RPMI7951 (cell line): Measurements from ENCODE around the gene FOXJ3. TPM values are rescaled to one million over a fixed set of nuclear protein-coding genes. Genes with fewer than 3 reads are reported as not detected.

Source experiments
- DNase-seq: peaks from one replicate; pipeline ENCODE4 v3.0.0-alpha.2; 2012; ENCODE audit warnings: low read depth
- total RNA-seq: library from RNA; depleted of rRNA; stranded (reverse); fragments of >200 nt; shearing (Covaris generic); gene quantifications from 2 replicates; pipeline ENCODE4 v1.2.3, GENCODE V29; 2014

FOXJ3 gene
- total RNA-seq, 1 experiment from 2014 or later: 29.0 TPM

DNA sequence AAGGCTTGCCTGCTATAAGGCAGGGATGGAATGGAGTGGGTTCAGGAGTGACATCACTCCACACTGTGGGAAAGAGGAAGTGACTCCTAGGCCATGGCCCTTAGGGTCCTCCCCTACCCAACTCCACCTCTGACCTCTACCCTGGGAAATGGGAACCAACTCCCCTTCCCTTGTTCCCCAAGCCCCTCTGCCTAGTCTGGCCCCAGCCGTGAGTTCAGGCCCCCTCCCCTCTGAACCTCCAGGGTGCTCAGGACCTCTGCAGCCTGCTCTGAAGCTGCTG lies 166.7 kb downstream of the FOXJ3 start:
- DNase-seq: no peak

GRCh38 chr1:42167611-42168390 lies 167.2 kb downstream of the FOXJ3 start:
- DNase-seq: no peak

- peak; percentile 88 for DNase-seq
These were observed 169.4 kb downstream of the FOXJ3 start for GRCh38 chr1:42165511-42166210.

DNA sequence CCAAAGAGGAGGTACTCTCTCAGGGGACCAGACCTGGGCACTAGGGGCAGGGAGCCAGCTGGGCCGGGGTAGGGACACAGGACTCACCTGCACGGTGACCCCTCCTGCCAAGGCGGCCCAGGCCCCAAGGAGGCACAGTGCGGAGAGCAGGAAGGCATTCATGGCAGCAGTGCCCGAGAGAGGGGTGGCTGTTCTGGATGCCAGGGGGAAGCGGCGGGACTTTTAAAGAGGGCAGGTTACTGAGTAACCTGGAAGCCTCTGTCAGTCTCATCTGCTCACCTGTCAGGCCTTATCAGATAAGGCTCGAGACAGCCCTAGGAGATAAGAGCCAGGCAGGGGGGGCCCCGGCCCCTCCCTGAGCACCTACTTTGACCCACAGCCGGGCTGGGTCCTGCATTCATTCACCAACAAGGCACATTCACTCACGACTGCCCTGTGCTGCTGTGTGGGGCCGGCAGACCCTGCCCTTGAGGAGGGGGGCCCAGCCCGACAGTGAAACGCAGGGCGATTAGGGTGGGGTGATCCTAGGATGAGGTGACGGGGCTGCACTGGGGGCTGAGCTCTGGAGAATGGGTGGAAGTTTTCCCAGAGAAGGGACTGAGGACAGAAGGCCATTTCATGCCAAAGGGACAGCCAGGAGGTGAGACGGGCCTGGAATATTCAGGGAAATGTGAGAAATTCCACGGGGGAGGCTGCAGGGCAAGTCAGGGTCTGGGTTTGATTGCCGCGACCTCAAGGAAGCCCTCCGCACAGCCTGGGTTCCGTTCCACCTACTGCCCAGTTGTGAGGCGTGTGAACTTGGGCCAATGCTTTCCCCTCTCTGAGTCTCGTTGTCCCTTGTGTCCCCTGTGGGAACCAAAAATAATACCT lies 170.2 kb downstream of the FOXJ3 start, which contains the start of gene GUCA2A:
GUCA2A (minus strand) TSS at position 195 of the 870 bp plus-strand sequence; CDS start at position 162, 33 bp downstream.
- no peak for DNase-seq

DNA sequence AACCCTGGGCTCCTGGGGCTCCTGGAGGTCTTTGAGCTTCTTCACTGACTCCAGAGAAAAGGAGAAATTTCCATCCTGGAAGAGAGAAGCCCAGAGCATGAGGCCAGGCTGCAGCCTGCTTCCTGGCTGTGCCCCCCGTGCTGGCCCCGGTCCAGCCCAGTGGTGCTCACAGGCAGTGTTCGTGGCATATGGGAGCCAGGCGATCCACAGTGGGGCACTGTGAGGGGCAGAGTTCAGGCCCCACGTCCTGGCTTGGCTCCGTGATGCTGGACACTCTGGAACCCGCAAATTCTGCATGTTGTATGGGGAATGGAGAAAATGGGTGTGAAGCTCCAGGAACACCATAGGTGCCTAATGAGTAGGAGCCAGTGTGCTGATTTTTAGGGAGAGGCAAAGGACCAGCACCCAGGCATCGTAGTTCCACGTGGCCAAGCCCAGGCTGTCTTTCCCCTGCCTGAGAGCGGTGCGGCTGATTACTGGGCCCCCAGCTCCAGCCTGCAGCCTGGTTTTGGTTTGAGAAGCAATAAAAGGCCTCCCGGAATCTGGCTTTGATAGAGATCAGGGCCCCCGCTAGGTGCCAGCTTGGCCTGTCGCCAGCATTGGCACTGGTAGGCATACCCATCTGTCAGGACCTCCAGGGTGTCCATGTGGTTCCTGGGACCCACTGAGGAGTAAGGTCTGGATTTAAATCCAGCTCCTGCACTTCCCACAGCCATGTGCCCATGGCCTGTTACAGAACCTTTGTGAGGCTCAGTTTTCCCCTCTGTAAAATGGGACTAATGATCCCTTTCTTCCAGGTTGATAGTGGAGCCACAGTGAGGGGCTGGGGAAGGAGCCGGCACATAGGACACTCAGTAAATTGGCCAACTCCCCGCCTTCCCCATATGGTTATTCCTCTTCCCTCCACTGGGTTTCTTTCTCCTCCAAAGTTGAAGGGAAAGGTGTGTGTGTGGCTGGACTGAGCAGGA lies 171.2 kb downstream of the FOXJ3 start:
- no peak for DNase-seq

DNA sequence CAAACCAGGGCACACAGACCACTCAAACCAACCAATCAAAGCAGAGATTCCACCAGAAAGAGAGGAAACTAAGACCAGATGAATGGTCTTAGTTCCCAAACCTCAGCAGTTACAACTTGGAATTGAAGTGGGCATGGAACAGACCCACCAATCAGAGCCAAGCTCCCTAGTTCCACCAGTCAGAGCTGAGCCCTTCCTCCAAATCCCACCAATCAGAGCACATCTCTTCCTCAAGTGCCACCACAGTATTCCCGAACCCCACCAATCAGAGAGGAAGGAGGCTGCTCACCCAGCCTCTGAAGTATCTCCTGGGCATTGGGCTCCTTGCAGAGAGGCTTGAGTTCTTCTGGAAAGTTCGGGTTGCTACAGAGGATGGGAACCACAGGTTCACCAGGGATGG lies 171.9 kb downstream of the FOXJ3 start:
- DNase-seq: no peak

DNA sequence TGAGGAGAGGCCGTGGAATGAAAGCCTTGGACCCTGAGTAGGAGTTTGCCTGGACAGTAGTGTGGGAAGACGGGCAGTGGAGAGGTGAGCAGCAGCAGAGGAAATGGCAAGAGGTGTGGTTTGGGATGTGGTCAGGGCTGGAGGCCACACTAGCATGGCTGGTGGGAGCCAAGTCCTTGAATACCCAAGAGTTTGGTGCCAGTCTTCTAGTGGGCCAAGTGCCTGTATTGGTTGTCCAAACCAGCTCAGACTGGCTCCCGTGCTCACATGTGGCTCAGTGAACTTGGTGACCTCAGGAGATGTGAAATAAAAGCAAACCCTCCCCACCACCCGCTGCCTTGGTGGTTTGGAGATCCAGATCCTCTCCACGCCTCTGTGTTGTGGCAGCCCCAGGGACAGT lies 172.9 kb downstream of the FOXJ3 start:
- peak; percentile 69 for DNase-seq

DNA sequence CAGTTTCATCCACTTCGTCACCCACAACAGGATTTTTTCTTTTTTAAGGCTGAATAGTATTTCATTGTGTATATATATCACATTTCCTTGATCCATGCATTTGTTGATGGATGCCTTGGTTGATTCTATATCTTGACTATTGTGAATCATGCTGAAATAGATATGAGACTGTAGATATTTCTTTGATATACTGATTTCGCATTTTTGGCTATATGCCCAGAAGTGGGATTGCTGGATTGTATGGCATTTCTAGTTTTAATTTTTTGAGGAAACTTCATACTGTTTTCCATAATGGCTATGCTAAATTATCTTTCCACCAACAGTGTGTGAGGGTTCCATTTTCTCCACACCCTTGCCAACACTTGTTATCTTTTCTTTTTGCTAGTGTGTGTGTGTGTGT lies 176.8 kb downstream of the FOXJ3 start:
- no peak for DNase-seq

GRCh38 chr1:42157667-42158066 lies 177.4 kb downstream of the FOXJ3 start:
- DNase-seq: no peak

DNA sequence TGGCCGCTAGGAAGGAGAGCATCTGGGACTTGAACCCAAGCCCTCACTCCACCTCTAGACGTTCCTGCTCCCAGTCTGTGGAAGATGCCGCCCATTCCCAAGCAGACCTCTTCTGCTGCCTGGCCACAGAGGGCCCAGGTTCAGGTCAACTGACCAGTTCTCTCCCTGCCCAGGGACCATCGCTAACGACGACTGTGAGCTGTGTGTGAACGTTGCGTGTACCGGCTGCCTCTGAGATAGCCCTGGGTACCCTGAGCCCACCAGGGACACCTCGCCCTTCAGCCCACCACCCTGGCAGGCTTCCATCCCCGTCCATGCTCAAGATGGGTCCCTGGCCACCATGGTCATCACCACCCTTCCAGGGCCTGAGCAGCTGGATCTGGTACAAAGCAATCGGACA lies 179.7 kb downstream of the FOXJ3 start:
- no peak for DNase-seq

GRCh38 chr1:42154685-42155084 lies 180.3 kb downstream of the FOXJ3 start:
- DNase-seq: no peak

GRCh38 chr1:42153624-42154023 lies 181.4 kb downstream of the FOXJ3 start:
- DNase-seq: no peak

GRCh38 chr1:42152907-42153600 lies 182.0 kb downstream of the FOXJ3 start, which contains the start of gene GUCA2B:
Gene GUCA2B, plus strand, starts transcription at chr1:42153410. Its CDS starts 41 bp downstream, at chr1:42153451.
- no peak for DNase-seq

GRCh38 chr1:42152119-42152518 lies 182.9 kb downstream of the FOXJ3 start:
- DNase-seq: no peak

DNA sequence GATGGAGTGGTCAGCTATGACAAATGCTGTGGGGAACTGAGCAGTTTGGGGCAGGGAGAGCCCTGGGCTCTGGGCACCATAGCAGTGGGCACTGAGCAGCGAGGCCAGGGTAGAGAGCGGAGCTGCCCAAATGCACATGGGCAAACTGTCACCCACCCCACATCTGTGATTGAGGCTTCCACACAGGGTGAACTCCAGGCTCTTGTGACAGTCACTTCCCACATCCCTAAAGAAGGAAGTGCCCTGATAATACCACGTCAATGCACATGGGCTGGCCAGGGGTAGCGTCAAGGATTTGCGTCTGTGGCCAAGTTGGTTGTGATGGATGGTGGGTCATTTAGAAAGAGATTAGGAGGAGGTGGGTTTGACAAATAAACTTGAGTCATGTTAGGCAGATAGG lies 184.4 kb downstream of the FOXJ3 start:
- no peak for DNase-seq

GRCh38 chr1:42148166-42148565 lies 186.9 kb downstream of the FOXJ3 start:
- no peak for DNase-seq

DNA sequence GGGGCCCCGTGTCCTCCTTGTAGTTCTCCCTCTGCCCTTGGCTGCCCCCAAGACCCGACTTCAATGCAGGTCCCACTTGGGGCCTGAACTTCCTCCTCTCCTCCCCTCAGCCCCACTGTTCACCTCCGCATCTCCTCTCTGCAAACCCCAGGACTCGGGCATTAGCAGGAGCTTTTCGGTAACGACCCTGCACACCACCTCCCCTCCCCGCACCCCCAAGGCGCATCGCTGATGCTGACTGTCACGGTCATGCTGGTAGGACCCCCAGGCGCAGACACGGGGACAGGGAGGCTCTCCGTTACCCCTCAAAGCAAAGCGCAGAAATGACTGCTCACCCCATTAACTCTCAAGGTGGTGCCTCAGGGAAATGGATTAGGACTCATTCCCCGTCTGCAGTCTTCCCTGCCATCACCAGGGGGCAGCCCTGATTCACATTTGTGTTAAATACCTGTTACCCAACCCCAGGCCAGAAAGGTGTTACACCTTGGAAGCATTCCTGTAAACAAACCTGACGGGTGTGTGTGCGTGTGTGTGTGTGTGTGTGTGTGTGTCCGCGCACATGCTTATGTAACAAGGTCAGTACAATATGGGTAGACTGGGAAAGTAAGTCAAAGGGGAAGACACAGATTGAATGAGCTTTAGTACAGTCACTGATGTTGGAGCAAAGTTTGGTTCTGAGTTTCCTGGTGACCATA lies 188.3 kb downstream of the FOXJ3 start:
- DNase-seq: peak; percentile 43

- no peak for DNase-seq
These were observed 189.0 kb downstream of the FOXJ3 start for GRCh38 chr1:42145764-42146625.

DNA sequence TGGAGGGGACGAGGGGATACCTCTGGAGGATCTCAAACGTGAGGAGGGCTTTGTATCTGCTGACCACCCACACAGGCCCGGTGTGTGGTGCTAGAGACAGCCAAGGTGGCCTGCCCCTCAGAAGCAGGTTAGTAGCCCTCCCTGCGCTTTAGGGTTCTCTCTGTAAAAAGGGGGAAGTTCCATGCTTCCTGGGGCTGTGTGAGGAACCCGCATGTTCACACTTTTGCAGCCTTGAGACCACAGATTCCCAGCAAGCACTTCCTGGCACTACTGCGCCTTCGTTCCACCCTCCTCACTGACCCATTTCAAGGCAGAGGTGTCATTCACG lies 189.7 kb downstream of the FOXJ3 start:
- no peak for DNase-seq
